Stimulated activated CD4-positive, alpha-beta T cell treated with anti-CD3 and anti-CD28 coated beads, Interleukin-15, amount 100 ng/mL, for 1 hour (primary cell): ENCODE results near the gene DCDC1.

Experiments
- DNase-seq, 2 donors: peaks; one replicate each; pipeline ENCODE4 v3.0.0-alpha.2; 2020; ENCODE audit warnings: low read depth in 1 of 2, low spot score in 1 of 2

Gene DCDC1, protein sequence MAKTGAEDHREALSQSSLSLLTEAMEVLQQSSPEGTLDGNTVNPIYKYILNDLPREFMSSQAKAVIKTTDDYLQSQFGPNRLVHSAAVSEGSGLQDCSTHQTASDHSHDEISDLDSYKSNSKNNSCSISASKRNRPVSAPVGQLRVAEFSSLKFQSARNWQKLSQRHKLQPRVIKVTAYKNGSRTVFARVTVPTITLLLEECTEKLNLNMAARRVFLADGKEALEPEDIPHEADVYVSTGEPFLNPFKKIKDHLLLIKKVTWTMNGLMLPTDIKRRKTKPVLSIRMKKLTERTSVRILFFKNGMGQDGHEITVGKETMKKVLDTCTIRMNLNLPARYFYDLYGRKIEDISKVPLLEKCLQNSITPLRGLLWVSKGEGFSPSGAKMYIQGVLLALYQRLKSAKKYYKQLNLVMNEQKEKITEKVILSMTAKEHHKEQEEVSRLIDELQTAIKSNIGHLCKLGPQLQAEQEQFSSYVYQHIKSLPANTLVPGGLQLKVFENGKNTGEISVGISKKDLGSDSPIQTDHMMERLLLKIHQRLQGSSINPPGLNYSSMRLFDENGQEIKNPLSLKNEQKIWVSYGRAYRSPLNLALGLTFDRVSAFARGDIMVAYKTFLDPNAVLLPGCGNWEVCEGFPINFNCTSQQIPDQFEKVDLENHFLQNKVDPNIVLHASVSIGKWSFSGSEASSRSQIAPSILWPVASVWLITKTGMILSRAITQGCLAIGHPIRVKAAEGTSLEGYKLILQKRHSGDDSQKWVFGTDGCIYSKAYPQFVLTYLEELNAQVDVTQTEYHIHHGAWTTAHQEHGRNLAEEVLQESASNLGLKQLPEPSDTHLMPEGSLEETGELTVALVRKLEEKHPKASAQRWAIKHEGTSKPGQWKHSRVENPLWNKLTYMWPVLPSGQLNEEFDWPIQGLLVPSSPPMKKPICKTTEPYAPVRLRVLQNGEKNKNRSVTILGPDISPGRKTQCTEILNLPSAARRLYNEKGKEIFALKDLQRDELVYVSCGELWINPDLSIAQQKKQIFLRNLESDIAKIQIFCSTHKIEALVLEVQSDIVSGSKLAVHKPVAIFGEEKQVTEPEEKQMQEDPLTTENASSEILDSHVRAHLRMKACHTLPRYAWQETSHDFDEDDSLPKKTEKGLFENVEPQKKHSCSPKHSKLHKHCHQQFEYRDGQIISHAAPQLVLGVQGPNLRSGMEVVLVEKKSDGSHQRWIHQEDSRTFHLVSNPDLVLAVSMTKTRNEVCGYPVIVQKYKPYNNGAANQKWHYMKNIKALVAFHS (N-terminal part only)

DNA sequence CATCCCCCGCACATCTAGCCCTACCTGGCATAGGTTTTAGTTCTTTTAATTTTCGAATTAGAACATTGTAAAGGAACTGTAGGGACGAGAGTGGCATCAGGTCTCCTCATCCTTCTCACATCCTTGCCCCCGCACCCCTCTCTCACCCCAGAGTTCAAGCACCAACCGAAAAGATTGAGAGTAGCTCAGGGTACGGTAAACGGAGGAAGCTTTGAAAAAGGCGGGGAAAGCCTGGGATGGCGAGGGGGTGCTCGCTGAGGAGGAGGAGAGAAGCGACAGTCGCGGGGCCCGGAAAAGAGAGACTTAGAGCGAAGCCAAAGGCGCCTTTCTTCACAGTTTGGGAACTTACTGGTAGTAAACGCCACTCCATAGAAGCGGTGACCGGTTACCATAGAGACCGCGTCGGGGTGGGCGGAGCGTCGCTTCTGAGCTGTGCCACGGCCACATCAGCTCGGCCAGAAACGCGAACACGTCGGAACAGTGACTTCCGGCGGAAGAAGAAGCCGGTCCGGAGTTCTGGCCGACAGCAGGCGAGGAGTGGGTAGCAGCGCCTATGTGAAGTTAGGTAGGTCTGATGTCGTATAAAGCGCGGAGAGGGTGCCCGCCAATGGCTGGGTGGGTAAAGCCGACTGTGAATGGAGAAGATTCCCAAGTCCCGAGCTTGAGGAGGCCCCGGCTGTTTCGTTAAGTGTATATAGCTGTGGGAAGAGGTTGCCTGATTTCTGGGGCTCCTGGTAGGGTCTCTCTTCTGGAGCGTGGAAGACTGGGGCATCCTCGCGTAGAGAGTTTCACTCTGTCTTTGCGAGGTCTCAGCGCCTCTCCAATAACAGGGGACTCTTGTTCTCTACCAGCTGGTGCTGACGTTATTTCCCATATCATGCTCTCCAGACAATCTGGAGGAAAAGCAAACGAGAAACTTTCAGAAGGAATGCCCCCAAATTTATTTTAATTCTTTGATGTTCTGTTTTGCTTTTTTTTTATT lies at the start of gene DCDC1, which contains the start of gene DNAJC24:
DCDC1 (minus strand) TSS at position 392 of the 982 bp plus-strand sequence. CDS start 41,459 bp downstream, outside the sequence.
DNAJC24 (plus strand) TSS at position 513 of the 982 bp plus-strand sequence. CDS start 889 bp downstream, outside the sequence.
- peak; percentile 81 to 86 for DNase-seq

- DNase-seq = no peak
Measured at GRCh38 chr11:31419138-31419537, 49.6 kb upstream of the DCDC1 start.

DNA sequence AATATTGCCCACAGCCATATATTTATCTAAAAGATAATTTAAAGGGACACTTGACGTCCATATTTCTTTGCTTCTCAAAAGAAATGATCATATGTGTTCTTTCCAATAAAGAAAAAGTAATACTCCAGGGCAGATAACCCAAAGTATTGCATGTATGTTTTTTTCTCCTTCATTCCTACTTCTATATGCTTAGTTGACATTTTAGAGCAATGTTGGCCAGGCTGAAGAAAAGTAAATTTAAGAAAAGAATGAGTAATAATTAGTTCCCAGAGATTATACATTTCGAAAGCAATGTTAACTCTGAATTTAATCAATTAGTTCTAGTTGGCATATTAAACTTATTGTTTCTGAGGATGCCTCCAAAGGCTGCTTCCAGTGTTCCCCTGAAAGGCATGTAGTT lies 48.3 kb upstream of the DCDC1 start:
- DNase-seq = no peak

GRCh38 chr11:31417357-31417756 lies 47.8 kb upstream of the DCDC1 start:
- DNase-seq = no peak

- DNase-seq = no peak
Measured at GRCh38 chr11:31415435-31415834, 45.9 kb upstream of the DCDC1 start.

DNA sequence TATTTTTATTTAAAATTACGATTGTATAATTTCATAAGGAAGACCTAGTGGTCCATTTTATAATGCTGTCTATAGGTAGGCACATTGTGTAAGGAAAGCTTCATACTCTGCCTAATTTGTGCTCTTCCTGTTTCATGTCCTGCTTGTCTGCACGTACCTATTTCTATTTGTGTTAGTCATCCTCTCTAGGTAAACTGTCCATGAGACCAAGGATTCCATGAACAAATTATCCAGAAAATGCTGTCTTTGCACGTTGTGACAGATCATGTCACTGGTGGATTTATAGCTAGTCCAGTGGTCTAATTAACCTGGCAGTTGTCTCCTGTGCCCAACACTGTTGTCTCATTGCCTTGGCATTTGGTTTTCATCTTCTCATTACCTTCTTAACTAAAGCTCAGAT lies 44.8 kb upstream of the DCDC1 start:
- DNase-seq = no peak

GRCh38 chr11:31412946-31413345 lies 43.4 kb upstream of the DCDC1 start:
- DNase-seq = no peak

DNA sequence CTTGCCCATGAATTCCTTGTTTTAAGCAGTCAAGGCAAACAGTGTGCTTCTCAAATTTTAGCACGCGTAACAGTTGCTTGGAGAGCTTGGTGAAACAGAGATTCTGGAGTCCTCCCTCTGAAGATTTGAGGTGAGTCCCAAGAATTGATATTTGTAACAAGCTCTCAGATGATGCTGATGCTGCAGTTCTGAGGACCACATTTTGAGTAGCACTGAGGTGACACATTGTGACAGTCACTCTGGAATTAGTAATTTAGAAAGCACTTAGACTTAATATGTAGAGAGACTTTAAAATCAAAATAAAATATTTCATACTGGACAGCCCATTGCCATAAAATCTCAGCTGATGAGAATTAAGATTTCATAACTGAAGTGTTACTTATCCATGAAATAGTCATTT lies 38.7 kb upstream of the DCDC1 start:
- DNase-seq = no peak

GRCh38 chr11:31404614-31405013 lies 35.1 kb upstream of the DCDC1 start:
- no peak for DNase-seq

- no peak for DNase-seq
Measured at GRCh38 chr11:31397239-31397834, 27.8 kb upstream of the DCDC1 start.

- DNase-seq = no peak
Measured at GRCh38 chr11:31387379-31387778, 17.8 kb upstream of the DCDC1 start.

DNA sequence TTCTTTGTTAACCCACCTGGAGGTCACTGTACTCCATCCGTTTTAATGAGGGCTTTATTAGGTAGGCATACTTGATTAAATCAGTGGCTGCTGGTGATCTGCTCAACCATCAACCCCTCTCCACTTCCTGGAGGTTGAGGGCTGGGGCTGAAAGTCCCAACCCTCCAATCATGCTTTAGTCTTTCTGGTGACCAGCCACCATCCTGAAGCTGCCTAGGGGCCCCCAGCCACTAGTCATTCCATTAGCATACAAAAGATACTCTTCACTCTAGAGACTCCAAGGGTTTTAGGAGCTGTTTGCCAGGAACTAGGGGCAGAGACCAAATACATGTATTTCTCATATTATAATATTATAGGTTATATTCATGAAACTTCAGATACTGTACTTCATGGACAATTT lies 13.6 kb upstream of the DCDC1 start:
- no peak for DNase-seq

GRCh38 chr11:31375879-31376278 lies 6.3 kb upstream of the DCDC1 start:
- DNase-seq = no peak

DNA sequence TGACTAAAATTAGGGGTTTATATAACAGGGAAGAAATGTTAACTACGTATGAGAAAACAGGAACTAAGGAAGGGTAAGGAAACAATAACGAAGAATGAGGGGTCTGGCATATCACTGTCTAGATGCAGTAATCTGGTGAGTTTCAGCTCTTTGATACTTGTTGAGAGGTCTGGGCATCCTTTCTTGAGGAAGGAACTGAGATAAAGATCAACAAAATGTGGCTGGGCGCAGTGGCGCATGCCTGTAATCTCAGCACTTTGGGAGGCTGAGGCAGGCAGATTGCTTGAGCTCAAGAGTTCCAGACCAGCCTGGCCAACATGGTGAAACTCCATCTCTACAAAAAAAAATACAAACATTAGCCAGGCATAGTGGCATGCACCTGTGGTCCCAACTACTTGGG lies 2.7 kb downstream of the DCDC1 start:
- no peak for DNase-seq

DNA sequence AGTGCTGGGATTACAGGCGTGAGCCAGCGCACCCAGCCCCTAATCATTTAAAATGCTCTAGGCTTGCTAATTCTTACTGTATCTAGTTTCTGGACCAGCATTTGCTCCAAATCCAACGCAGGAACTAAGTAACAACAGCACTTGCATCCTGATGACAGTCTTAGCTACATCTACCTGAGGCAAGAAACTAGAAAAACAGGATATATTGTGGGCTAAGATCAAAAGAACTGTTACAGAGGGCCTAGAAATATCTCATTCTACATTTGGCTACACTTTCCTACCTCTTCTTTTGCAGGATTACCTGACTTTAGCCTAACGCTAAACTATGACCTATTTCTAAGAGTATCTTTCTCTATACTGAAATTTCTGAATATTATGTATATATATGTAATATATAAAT lies 7.8 kb downstream of the DCDC1 start:
- DNase-seq = no peak

DNA sequence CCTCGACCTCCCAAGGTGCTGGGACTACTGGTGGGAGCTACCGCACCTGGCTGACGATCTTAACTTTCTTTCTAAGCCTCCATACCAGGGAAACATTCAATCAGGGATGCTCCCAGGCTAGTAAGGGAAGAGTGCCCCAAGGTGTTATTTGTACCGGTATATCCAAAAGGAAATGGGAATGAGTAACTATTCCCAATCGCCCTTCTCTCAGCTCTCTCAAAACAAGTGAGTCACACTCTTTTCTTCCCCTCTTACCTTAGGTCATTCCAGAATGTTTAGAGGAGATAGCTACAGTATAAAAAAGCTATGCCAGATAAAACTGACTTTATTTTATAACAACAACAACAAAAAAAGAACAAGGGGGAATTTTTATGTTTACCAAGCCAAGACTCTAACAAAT lies 13.7 kb downstream of the DCDC1 start:
- DNase-seq = no peak

GRCh38 chr11:31355131-31355530 lies 14.4 kb downstream of the DCDC1 start:
- no peak for DNase-seq

DNA sequence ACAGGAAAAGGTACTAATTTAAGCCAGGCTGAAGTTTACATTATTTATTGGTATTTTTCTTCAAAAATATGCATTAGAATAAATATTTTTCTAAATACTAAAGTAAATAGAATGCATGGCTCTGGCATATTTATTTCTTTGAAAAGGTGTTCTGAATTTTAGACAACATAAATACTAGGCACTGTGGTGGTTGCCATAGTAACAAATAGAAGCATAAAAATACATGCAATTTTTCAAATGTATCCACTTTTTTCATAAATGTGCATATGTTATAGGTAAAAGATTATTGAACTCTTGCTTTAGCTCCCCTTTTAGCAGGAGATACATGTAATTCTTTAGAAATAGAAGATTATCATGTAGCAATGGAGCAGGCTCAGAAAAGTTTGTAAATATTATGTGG lies 18.4 kb downstream of the DCDC1 start:
- DNase-seq = no peak

GRCh38 chr11:31340903-31341572 lies 28.5 kb downstream of the DCDC1 start:
- no peak for DNase-seq
